ENCODE data around the gene LPCAT1.
"Not testable (repeated sequence)": the region's sequence is repeated elsewhere in the genome, so short reads cannot be mapped to it uniquely, and the experiment has no call there.

LPCAT1 gene

GRCh38 chr5:1476181-1476966 lies 47.4 kb downstream of the LPCAT1 start:
- no peak for FAIRE-seq

- FAIRE-seq = not testable (repeated sequence)
These were observed 48.2 kb downstream of the LPCAT1 start for GRCh38 chr5:1475544-1475900.

- FAIRE-seq = no peak
These were observed 48.8 kb downstream of the LPCAT1 start for GRCh38 chr5:1474866-1475543.

- no peak for FAIRE-seq
These were observed 49.4 kb downstream of the LPCAT1 start for GRCh38 chr5:1474183-1474839.

- no peak for FAIRE-seq
These were observed 50.0 kb downstream of the LPCAT1 start for GRCh38 chr5:1473746-1474145.

GRCh38 chr5:1472964-1473628 lies 50.7 kb downstream of the LPCAT1 start:
- no peak for FAIRE-seq

- FAIRE-seq = no peak
These were observed 51.5 kb downstream of the LPCAT1 start for GRCh38 chr5:1471997-1472963.

GRCh38 chr5:1471240-1471853 lies 52.4 kb downstream of the LPCAT1 start:
- FAIRE-seq = no peak

- FAIRE-seq = no peak
These were observed 53.0 kb downstream of the LPCAT1 start for GRCh38 chr5:1470762-1471211.

- no peak for FAIRE-seq
These were observed 54.9 kb downstream of the LPCAT1 start for GRCh38 chr5:1468629-1469527.

GRCh38 chr5:1468247-1468612 lies 55.5 kb downstream of the LPCAT1 start:
- no peak for FAIRE-seq

- no peak for FAIRE-seq
These were observed 56.2 kb downstream of the LPCAT1 start for GRCh38 chr5:1467341-1468246.

- no peak for FAIRE-seq
These were observed 57.0 kb downstream of the LPCAT1 start for GRCh38 chr5:1466631-1467265.

GRCh38 chr5:1465966-1466471 lies 57.7 kb downstream of the LPCAT1 start:
- FAIRE-seq = no peak

- no peak for FAIRE-seq
These were observed 58.6 kb downstream of the LPCAT1 start for GRCh38 chr5:1465117-1465516.

- no peak for FAIRE-seq
These were observed 59.2 kb downstream of the LPCAT1 start for GRCh38 chr5:1464511-1464910.

GRCh38 chr5:1464096-1464446 lies 59.7 kb downstream of the LPCAT1 start:
- no peak for FAIRE-seq

- no peak for FAIRE-seq
These were observed 60.2 kb downstream of the LPCAT1 start for GRCh38 chr5:1463326-1464095.

All from colon (tissue), 2 donors.